Hematopoietic multipotent progenitor cell treated with erythropoietin and hydrocortisone succinate and interleukin-3 and kit ligand, for 17 days (in vitro differentiated cells): ENCODE measurements around the gene IL12RB1.
"Not testable (repeated sequence)": the region's sequence is repeated elsewhere in the genome, so short reads cannot be mapped to it uniquely, and the experiment has no call there.

ENCODE experiments used
- DNase-seq: peaks from one replicate; pipeline ENCODE4 v3.0.0-alpha.2; 2015; ENCODE audit warnings: low spot score

IL12RB1 gene

DNA sequence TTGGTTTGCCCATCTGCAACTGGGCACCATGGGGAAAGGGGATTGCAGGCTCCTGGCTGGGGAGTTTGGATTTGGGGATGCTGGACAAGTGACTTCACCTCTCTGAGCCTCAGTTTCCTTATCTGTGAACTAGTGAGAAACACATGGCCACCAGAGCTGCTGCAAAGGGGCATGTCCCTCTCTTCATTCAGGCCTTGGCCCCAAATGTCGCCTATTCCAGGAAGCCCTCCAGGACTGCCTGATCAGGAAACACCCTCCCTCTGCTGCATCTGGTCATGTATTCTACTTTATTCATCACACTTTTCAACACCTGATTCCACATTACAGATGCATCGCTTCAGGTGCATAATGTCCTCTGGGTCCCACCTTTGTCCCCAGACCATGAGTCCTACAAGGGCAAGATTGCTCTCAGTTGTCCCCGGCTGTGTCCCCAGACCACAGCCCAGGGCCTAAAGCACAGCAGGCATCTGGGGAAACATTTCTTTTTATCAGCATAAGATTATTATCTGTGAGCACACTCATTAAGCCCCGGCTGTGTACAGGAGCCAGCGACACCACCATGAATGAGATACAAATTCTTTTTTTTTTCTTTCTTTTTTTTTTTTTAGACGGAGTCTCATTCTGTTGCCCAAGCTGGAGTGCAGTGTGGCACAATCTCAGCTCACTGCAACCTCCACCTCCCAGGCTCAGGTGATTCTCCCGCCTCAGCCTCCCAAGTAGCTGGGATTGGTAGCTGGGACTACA lies 41.3 kb downstream of the IL12RB1 start:
- no peak for DNase-seq

DNA sequence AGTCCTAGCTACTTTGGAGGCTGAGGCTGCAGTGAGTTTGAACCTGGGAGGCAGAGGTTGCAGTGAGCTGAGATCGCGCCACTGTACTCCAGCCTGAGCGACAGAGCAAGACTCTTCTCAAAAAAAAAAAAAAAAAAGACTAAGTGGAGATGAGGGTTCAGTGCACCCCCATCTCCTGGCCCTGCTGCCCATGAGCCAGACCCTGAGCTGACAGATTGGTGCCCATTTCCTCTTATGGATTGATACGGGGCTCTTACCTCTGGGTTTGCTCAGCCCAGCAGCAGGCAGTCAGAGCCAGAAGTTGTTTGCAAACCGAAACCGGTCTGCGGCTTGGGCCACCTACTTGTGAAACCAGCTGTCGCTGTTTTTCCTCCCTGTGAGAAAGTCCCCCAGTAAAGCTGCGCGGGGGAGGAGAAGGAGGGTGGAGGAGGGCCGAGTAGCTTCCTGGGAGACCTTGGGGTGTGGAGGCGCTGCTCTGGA lies 41.9 kb downstream of the IL12RB1 start:
- DNase-seq, result peak; percentile 74

DNA sequence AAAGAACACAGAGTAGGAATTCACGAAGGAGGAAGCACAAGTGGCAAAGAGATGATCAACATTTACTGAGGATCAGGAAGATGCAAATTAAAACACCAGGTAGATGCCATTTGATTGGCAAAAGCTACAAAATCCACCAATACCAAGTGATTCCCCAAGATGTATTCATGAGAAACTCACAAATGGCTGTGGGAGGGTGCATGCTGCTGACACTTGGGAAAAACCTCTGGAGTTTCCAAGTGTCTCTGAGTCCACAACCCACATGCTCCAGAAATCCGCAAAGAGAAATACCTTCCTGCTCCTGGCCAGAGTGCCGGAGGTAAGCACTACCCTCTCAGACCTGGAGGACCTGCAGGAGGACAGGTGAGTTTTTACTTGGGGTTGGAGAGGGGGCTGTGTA lies 43.1 kb downstream of the IL12RB1 start:
- no peak for DNase-seq

DNA sequence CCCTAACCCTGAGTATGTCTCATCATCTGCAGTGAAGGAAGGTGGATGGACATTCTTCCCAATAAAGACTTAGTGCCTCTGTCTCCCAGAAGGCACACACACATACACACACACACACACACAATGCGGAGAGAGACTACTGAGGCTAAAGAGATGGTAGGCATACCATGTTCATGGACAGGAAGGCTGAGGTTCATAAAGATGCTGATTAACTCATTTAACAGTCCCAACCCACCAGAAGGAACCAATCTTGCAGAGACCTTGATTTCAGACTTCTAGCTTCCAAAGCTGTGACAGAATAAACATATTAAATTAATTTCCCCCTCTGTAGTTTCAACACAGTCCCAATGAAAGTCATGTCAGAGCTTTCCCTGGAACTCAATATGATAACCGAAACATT lies 45.7 kb downstream of the IL12RB1 start:
- no peak for DNase-seq

DNA sequence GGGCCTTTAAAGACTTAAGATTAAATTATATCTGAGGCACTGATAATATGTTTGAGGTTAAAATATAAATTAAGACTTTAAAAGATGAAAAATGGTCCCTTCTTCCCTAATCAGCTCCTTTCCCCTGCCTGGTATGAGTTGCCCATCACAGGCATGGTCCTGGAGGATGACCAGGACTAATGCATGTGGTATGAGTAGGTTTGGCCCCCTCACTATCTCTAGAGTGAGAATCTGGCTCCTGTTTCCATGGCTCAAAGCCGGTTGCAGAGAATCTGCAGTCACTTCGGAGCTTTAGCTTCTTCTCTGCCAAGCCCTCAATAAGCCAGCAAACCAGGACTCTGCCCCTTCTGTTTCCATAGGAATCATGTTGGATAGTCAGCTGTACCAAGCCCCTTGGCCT lies 54.6 kb downstream of the IL12RB1 start:
- DNase-seq, result not testable (repeated sequence)

DNA sequence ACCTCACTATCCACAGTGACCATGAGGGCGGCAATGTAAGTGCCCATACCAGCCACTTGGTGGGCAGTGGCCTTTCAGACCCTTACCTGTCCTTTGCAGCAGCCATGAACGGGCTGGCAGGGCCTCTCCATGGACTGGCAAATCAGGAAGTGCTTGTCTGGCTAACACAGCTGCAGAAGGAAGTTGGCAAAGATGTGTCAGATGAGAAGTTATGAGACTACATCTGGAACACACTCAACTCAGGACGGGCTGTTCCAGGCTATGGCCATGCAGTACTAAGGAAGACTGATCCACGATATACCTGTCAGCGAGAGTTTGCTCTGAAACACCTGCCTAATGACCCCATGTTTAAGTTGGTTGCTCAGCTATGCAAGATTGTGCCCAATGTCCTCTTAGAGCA lies 55.3 kb downstream of the IL12RB1 start:
- DNase-seq, result peak; percentile 53

DNA sequence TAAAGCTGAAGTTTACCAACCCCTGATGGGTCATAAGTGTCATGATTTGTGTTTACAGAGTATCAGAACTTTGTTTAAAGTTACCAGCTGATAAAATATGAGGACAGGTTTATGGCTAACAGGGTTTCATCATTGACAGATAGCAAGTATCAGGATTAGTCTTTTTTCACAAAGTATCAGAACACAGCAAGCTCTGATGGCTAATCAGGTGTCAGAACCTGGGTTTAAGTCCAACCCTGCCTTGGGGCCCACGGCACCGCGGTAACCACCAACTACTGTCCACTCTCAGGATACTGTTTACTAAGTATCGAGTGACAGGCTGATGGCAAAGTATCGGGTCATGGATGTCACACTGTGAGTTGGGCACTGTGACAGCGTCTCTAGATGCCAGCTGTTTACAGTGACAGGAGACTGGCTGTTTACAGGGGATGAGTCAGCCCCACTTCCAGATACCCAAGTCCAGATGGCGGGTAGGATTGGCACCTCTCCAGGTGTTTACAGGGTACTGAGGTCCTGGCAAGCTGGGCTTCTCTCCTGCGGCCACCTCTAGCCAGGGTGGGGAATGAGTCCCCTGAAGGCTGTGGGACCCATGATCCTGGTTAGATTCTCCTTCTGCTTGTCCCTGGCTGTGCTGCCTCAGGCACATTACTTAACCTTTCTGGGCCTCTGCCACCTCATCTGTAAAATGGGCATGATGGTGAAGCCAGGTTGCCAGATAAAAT lies 57.0 kb downstream of the IL12RB1 start:
- peak; percentile 99 for DNase-seq

DNA sequence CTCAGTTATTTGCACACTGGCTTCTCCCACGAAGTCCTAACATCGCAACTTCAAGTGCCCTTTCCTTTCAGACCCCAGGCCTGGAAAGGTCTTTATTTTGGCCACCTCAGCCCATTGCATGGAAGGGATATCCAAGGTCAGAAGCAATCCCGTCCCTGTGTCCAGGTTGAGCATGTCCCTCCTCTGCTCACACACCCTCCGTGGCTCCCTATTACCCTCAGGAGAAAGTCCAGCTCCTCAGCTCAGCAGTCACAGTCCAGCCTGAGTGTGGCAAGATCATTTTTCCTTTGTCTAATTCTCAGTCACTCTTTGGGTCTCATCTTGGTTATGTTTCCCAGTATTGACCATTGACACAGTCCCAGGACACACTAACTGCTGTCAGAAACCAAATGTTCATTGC lies 59.6 kb downstream of the IL12RB1 start:
- DNase-seq, result no peak

DNA sequence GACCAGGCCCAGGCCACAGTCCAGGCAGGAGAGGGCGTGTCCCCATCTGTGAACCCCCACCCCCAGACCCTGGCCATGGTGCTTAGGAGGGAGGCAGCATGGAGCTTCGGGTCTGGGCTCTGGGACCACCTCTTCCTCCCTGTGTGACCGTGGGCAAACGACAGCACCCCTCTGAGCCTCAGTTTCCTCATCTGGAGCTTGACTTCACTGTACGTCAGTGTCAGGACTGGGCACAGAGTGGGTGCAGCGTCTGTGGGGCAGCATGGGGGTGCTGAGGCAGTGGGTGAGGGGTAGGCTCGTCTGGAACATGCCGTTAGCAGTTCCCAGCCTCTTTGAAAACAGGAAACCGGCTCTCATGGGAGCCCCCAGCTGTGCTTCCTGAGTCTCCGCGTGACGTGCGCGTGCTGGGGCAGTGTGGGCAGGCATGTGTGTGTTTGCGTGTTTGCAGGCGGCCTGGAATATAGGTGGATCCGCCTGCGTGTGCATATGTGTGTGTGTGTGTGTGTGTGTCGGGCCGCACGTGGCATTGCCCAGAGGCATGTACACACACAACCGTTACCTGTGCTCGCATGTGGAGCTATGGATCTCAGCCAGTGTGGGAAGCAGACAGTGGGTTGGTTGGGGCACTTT lies 63.0 kb downstream of the IL12RB1 start:
- DNase-seq, result peak; percentile 55

DNA sequence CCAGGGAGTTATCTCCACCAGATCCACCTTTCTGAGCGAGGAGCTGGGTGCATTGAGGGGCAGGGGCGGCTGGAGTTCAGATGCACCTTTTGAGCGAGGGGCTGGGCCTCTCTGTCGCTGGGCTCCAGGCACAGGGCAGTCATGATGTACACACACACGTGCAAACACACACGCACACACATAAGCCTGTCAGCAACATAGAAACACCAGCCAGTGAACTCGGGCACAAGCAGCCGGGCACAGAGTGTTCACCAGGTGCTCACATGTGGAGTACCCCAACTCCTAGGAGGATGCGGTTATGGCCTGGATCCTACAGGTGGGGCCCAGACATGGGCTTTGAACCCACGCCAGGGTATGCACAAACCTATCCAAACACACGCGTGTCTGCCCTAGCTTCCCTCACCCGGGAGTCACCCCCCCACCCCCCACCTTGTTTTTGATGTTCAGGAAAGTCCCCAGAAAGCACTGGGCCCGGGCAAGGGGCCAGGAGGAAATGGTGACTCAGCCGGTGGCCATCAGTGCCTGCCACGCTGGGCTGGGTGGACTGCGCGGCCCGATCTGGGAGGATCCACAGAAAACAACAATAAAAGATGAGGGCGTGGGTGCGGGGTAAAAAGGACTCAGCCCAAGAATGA lies 65.5 kb downstream of the IL12RB1 start:
- DNase-seq, result peak; percentile 97

DNA sequence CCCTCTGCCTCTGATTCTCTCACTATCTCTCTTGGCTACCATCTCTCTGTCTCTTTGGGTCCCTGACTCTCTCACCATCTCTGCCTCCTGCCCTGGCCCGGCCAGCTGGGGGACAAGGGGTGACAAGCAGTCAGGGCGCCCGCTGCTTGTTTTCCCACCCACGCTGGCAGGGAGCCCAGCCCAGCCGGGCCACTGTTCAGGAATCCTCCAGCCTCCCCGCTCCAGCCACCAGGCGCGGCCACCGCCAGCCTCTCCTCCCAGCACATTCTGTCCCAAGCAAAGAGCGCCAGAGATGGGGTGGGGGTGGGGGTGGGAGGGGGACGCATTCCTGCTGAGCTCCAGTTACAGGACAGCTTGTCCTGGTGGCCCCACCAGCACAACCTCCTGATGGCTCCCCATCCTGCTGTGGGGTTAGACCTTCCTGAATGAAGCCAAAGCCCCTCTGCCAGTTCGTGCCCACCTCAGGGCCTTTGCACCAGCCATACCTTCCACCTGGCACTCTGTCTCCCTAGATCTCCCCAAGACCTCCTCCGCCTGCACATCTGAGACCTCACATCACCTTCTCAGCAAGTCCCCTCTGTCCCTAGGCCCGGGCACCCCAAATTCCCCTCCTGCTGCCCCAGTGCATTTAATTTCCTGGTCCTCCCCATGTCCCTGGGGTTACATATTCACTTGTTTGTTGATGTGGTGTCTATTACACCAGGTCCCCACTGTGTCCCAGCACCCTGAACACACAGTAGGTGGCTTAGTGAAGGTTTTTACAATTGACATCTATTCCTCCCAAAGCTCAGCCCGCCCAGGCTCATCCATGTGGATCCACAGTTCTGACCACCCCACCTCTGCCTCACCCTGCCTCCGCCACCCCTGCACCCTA lies 66.3 kb downstream of the IL12RB1 start:
- peak; percentile 82 for DNase-seq

DNA sequence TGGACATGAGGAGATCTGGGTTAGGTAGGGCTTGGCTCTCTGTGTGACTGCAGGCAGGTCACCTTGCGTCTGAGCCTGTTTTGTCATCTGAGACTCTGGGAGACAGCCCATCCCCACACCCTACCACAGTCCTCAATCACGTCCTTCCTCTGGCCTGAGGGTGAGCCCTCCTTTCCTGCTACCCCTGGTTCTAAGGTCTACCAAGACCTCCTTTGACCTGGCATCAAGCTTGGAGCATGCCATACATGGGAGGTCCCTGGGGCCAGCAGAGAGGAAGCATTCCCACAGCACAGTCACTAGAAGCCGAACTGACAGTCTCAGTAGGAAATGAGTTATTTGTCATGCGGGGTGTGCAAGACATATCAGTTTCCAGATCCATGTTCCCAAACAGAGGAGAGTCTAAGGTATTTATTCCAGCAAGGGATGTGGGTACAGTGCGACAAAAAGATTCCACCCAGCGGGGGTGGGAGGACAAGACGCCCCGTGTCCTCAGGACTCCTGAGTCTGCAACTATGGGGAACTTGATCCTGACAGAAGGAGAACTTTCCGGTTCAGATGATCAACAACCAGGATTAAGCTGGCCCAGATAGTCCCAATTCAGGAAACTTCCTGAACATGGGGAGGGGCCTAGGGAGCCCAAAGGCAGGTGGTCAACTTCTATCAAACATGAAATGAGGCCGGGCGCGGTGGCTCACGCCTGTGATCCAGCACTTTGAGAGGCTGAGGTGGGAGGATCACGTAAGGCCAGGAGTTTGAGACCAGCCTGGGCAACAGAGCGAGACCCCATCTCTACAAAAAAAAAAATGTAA lies 69.3 kb downstream of the IL12RB1 start:
- peak; percentile 63 for DNase-seq

DNA sequence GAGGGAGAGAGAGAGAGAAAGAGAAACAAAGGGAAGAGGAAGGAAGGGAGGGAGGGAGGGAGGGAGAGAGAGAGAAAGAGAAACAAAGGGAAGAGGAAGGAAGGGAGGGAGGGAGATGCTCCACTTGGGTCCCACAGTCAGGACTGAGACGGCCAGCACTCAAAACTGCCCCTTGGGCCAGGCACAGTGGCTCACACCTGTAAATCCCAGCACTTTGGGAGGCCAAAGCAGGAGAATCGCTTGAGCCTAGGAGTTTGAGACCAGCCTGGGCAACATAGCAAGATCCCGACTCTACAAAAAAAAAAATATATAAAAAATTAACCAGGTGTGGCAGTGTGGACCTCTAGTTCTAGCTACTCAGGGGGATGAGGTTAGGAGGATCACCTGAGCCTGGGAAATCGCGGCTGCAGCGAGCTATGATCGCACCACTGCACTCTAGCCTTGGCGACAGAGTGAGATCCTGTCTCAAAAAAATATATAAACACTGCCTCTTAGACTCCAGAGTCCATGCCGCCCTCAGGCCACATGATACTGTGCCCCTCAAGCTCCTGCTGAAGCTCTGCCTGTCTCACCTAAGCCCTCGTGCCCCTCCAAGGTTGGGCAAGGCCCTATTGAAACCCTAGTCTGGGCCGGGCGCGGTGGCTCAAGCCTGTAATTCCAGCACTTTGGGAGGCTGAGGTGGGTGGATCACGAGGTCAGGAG lies 70.4 kb downstream of the IL12RB1 start:
- DNase-seq, result peak; percentile 54

DNA sequence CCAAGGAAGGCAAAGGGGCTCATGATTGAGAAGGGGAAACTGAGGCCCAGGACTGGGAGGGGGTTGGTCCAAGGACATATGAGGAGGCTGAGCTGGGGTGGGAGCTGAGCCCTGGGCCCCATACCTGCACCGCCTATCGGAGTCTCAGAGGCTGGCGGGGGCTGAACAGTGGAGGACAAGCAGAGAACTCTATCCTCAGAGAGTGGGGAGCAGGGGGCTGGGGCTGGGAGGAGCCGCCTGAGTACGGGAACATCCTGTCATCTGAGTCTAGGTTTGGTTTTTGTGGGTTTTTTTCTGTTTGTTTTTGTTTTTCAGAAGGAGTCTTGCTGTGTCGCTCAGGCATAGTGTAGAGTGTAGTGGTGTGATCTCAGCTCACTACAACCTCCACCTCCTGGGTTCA lies 72.5 kb downstream of the IL12RB1 start:
- peak; percentile 56 for DNase-seq

DNA sequence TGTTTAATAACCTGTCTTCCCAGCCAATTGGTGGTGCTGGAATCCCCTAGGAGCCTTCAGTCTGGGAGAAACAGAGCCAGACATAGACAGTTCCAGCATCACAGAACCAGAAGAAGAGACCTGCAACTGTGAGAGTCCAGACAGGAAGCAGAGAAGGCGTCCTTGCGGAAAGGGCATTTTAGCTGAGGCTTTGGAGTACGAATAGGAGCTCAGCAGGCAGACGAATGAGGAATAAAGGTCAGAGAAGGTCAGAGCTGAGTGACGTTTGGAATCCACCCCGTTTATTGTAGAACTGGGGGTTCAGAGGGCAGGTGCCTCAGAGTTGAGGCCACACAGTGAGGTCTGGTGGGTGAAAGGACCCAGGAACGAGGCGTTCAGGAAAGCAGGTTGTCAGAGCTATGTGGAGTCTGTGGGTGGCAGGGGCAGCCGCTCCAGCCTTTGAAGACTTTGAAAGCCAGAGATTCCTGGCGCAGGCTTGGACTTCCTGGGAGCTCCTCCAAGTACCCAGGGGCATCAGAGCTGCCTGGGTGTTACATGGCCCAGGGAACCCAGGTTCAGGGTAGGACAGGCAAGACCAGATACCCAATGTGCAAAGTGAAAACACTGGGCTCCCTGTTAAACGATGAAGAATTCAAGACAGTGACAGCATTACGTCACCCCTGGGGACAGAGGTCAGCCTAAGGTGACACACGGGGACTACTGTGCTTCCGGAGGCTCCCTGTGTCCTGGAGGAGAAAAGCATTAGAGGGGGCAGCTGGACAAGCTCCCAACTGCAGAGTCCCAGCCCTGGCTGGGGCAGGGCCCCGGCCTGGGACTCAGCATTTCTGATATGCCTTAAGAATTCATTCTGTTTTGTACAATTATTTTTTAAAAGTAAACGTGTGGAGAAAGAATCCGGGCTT lies 73.3 kb downstream of the IL12RB1 start:
- peak; percentile 53 for DNase-seq

DNA sequence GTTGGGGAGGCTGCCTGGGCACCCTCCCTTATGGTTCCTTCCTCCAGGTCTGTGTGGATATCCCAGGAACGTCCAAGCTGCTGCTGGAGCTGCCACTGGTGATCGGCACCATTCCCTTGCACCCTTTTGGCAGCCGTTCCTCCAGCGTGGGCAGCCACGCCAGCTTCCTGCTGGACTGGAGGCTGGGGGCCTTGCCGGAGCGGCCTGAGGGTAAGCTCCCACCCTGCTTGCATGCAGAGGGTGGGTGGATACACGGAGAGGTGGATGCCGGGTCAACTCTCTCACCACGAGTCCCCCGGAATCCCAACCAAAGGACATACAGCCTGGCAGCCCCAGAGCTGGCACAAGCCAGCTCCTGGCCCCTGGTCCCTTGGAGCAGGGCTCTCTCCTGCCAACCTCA lies 76.6 kb downstream of the IL12RB1 start:
- peak; percentile 29 for DNase-seq

DNA sequence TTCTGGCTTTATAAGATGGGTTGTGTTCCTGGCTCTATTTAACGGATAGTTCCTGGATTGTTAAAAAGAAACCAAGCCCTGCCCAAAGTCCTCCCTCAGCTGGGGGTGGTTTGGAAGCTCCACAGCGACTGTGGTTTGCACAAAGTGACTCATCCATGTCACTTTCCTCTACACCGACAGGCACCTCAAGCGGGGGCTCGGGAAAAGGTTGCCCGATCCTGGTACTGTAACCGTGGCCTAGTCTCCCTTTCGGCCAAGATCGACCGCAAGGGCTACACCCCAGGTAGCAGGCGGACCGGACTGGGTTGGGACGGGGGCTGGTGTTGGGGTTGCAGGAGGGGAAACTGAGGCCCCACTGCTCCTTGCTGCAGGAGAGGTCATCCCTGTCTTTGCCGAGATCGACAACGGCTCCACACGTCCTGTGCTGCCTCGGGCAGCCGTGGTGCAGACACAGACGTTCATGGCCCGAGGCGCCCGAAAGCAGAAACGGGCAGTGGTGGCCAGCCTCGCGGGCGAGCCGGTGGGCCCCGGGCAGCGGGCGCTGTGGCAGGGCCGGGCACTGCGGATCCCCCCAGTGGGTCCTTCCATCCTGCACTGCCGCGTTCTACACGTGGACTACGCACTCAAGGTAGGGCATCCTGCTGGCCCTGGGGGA lies 77.2 kb downstream of the IL12RB1 start:
- DNase-seq, result no peak
